Gastrocnemius medialis (tissue), 4 donors: ENCODE results near the gene CRIP1. TPM values are rescaled to one million over a fixed set of nuclear protein-coding genes. Genes with fewer than 3 reads are reported as not detected.

Experiments used
- ATAC-seq, 2 donors: fragments of 150-250 bp; one replicate each; pipeline ENCODE4 v1.9.1; 2016
- DNase-seq, 2 donors: peaks; one replicate each; pipeline ENCODE4 v3.0.0-alpha.2; 2019
- H3K27ac ChIP-seq, 4 donors: fragments of 200-600 bp; sonication (generic); 1 replicate in 1 of 4; 2 replicates in 3 of 4; pipeline ENCODE4 v1.5.1; 2016 to 2018; ENCODE audit warnings: mild to moderate bottlenecking in 2 of 4, moderate library complexity in 1 of 4
- H3K27me3 ChIP-seq, 3 donors: fragments of 200-600 bp; sonication (generic) in 2 of 3; 1 replicate in 1 of 3; 2 replicates in 2 of 3; pipeline versions ENCODE4 v1.5.1 to v1.6.0; 2016 to 2019; ENCODE audit warnings: mild to moderate bottlenecking in 1 of 3, moderate library complexity in 1 of 3
- H3K36me3 ChIP-seq, 2 donors: fragments of 200-600 bp; sonication (generic) in 1 of 2; one replicate each; pipeline ENCODE4 v1.5.1; 2017 to 2018
- H3K4me1 ChIP-seq, 2 donors: fragments of 200-600 bp; sonication (generic) in 1 of 2; one replicate each; pipeline ENCODE4 v1.5.1; 2016 to 2017; ENCODE audit warnings: mild to moderate bottlenecking in 2 of 2
- H3K4me3 ChIP-seq, 4 donors: fragments of 200-600 bp; sonication (generic) in 3 of 4; 1 replicate in 1 of 4; 2 replicates in 3 of 4; pipeline ENCODE4 v1.5.1; 2016 to 2019; ENCODE audit warnings: mild to moderate bottlenecking in 2 of 4
- H3K9me3 ChIP-seq, 3 donors: fragments of 200-600 bp; sonication (generic) in 2 of 3; 1 replicate in 1 of 3; 2 replicates in 2 of 3; pipeline ENCODE4 v1.5.1; 2016 to 2019
- POLR2A ChIP-seq, 2 donors: fragments of 450-650 bp; IDR thresholded peaks; one replicate each; pipeline ENCODE4 v1.6.1; 2017; ENCODE audit warnings: antibody characterized with exemption in 2 of 2, mild to moderate bottlenecking in 2 of 2, moderate library complexity in 2 of 2
- in situ Hi-C, 4 donors: fragments of 200-750 bp; cut with MboI; loops; one replicate each; pipeline versions ENCODE4 v1.15.0 to v1.8.0; 2017; ENCODE audit warnings: low sequenced_read_pairs in 4 of 4
- intact Hi-C: fragments of 100-400 bp; cut with DNase I; formaldehyde crosslinking; loops from one replicate; pipeline ENCODE4 v1.15.1; 2023; ENCODE audit warnings: low total_unique reads
- total RNA-seq, 4 donors: library from RNA; depleted of rRNA; stranded (reverse); fragments of >200 nt; gene quantifications; one replicate each; pipeline versions ENCODE4 v1.1.0 to v1.2.3, GENCODE V29; 2016
- TF ChIP-seq, protein P1 (sequence below), 5 experiments: fragments of 450-650 bp in 3 of 5; fragments of 200-600 bp in 2 of 5; sonication (generic) in 2 of 5; IDR thresholded peaks in 4 of 5; conservative IDR thresholded peaks in 1 of 5; 1 replicate in 4 of 5; 2 replicates in 1 of 5; pipeline ENCODE4 v1.5.1; 2016 to 2019; ENCODE audit warnings: antibody characterized with exemption in 5 of 5, mild to moderate bottlenecking in 3 of 5, moderate library complexity in 3 of 5

CRIP1 gene
- total RNA-seq, 4 donors from 2014 or later, result 2.6 to 7.6 (median 5.3) TPM

DNA sequence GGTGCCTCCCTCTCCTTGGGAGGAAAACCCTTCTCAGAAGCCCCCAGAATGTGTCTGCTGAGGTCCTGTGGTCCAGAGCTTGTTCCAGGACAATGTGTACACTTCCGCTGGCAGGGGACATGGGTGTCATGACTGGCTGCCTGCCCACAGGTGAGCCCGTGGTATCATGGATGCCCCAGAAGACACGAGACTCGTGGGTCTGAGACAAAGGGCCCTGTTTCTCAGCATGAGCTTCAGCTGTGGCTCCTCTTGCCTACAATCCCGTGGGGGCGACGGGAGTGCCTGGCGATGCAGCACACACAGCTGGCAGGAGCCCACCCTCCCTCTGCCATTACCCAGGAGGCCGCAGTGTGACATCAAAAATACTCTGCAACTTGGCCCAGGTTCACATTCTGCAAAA is 46.7 kb downstream of the CRIP1 start:
- peaks cover 19 to 32% (median 20%) of the 10 kb centered on the region in 3 donors for H3K27me3 ChIP-seq
- no peaks in the 10 kb centered on the region for H3K36me3 ChIP-seq
- ATAC-seq (no peak), DNase-seq (no peak)
- TF ChIP-seq, protein P1, sequence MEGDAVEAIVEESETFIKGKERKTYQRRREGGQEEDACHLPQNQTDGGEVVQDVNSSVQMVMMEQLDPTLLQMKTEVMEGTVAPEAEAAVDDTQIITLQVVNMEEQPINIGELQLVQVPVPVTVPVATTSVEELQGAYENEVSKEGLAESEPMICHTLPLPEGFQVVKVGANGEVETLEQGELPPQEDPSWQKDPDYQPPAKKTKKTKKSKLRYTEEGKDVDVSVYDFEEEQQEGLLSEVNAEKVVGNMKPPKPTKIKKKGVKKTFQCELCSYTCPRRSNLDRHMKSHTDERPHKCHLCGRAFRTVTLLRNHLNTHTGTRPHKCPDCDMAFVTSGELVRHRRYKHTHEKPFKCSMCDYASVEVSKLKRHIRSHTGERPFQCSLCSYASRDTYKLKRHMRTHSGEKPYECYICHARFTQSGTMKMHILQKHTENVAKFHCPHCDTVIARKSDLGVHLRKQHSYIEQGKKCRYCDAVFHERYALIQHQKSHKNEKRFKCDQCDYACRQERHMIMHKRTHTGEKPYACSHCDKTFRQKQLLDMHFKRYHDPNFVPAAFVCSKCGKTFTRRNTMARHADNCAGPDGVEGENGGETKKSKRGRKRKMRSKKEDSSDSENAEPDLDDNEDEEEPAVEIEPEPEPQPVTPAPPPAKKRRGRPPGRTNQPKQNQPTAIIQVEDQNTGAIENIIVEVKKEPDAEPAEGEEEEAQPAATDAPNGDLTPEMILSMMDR (IDR thresholded peaks at IDR 0.05 in 4 of 5, conservative IDR thresholded peaks at IDR 0.05 in 1 of 5), result no peak
- no peak for TF ChIP-seq POLR2A (IDR thresholded peaks at IDR 0.05)
- intact Hi-C loops, result no loop called here
- no peak overlapping the region for H3K4me3 ChIP-seq
- H3K9me3 ChIP-seq, result no peaks in the 10 kb centered on the region
- H3K4me1 ChIP-seq, result peaks cover 0 to 4% of the 10 kb centered on the region in 2 donors
- H3K27ac ChIP-seq, result no peak overlapping the region
- in situ Hi-C loops, result no loop called here

DNA sequence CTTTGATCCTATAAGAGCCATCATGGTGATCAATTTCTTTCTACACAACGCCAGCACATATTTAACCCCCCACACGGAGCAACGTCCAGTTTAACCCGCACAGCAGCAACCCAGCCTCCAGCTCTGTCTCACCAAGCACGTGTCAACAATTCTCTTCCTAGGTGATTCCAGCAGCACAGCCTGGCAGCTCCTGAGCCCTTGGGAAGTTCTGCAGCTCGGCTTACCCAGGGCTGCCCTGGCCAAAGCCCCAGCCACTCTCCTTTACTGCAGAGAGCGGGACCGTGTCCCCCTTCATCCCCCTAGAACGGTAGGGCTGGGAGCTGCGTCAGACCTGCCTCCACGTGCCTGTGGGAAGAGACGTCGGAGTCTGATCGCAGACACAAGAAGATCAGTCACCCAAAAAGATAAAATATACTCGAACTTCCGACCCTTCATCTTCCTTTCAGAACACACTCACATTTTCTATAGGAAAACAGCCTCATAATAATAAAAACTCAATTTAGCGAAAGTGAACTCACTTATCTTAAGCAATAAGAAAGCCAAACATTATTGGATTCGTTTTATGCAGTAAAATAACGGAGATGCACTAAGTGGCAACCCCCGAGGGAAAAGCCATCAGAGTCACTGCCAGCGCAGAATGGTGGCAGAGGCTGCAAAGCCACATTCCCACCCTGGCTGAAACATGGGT is 47.3 kb downstream of the CRIP1 start:
- Histone ChIP-seq H3K27me3 (peaks cover 19 to 30% (median 21%) of the 10 kb centered on the region in 3 donors), H3K27ac (no peak overlapping the region), H3K4me1 (peaks cover 0 to 1% of the 10 kb centered on the region in 2 donors), H3K4me3 (no peak overlapping the region), H3K9me3 (no peaks in the 10 kb centered on the region), H3K36me3 (no peaks in the 10 kb centered on the region)
- intact Hi-C loops, result no loop called here
- TF ChIP-seq, protein P1 (IDR thresholded peaks at IDR 0.05 in 4 of 5, conservative IDR thresholded peaks at IDR 0.05 in 1 of 5), result no peak
- TF ChIP-seq POLR2A (IDR thresholded peaks at IDR 0.05), result no peak
- DNase-seq, result no peak
- in situ Hi-C loops, result no loop called here
- ATAC-seq, result no peak

DNA sequence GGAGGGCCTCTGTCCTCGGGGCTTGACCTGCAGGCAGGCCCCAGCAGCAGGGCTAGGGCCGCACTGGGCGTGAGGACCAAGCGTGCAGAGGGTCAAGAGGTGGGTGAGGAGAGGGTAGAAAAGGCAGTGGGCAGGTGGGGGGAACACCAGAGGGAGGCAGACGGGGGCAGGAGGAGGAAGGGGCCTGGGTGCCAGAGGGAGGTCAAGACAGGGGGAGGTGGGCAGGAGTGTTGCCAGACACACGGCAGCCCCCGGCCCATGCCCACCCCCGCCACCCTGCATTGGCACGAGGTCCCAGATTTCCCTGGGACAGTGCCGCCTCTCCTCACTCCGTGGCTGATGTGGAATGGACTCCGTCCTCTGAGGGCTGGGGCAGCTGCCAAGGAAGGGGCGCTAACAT is 47.9 kb downstream of the CRIP1 start:
- DNase-seq (no peak), ATAC-seq (no peak)
- in situ Hi-C loops (no loop called here), intact Hi-C loops (no loop called here)
- no peaks in the 10 kb centered on the region for H3K9me3 ChIP-seq
- H3K27ac ChIP-seq, result no peak overlapping the region
- H3K27me3 ChIP-seq, result peaks cover 13 to 28% (median 17%) of the 10 kb centered on the region in 3 donors
- TF ChIP-seq, protein P1 (IDR thresholded peaks at IDR 0.05 in 4 of 5, conservative IDR thresholded peaks at IDR 0.05 in 1 of 5), result no peak
- no peak for TF ChIP-seq POLR2A (IDR thresholded peaks at IDR 0.05)
- no peaks in the 10 kb centered on the region for H3K4me1 ChIP-seq
- no peak overlapping the region for H3K4me3 ChIP-seq
- no peaks in the 10 kb centered on the region for H3K36me3 ChIP-seq

DNA sequence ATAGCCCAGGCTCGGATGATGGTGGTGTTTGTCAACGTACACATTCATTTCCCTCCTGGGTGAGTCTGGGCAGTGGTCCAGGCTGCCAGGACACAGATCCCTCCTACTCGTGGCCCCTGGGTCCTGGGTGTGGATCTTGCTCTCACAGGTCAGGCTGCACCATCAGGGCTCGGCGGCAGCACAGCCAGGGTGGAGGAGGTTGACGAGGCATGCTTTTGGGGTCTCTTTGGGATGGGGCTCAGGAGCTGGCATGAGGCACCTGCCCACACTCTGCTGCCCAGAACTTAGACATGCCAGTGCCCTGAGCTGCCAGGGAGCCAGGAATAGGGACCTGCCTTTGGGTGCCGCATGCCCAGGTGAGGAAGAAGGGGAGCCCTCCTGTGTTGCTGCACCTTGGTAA is 49.4 kb downstream of the CRIP1 start:
- no peaks in the 10 kb centered on the region for H3K36me3 ChIP-seq
- no peak overlapping the region for H3K27ac ChIP-seq
- ATAC-seq, result no peak
- intact Hi-C loops, result no loop called here
- in situ Hi-C loops, result no loop called here
- H3K4me3 ChIP-seq, result no peak overlapping the region
- TF ChIP-seq POLR2A (IDR thresholded peaks at IDR 0.05), result no peak
- TF ChIP-seq, protein P1 (IDR thresholded peaks at IDR 0.05 in 4 of 5, conservative IDR thresholded peaks at IDR 0.05 in 1 of 5), result no peak
- DNase-seq, result no peak
- H3K4me1 ChIP-seq, result no peaks in the 10 kb centered on the region
- no peaks in the 10 kb centered on the region for H3K9me3 ChIP-seq
- H3K27me3 ChIP-seq, result peaks cover 13 to 28% (median 17%) of the 10 kb centered on the region in 3 donors
